RWPE2 (cell line): ENCODE results near the gene FDX1.

Experiments
- ATAC-seq: fragments of 200-7000 bp; cut with Tn5 transposase; 3 replicates; pipeline ENCODE4 v1.9.1; 2021; ENCODE audit warnings: low read depth
- DNase-seq: peaks from one replicate; pipeline ENCODE4 v3.0.0-alpha.2; 2020; ENCODE audit warnings: low spot score
- H3K27ac ChIP-seq: fragments of 450-650 bp; 2 replicates; pipeline ENCODE4 v1.5.1; 2017; ENCODE audit warnings: mild to moderate bottlenecking; ENCODE audit not compliant: poor library complexity, severe bottlenecking
- H3K27me3 ChIP-seq: fragments of 250-450 bp; sonication (Bioruptor Pico); 2 replicates; pipeline ENCODE4 v1.5.1; 2021; ENCODE audit warnings: mild to moderate bottlenecking, moderate library complexity; ENCODE audit not compliant: insufficient read depth, poor library complexity, severe bottlenecking
- H3K36me3 ChIP-seq: fragments of 250-450 bp; sonication (Bioruptor Pico); 2 replicates; pipeline ENCODE4 v1.5.1; 2020; ENCODE audit warnings: low read depth, mild to moderate bottlenecking, moderate library complexity
- H3K4me1 ChIP-seq: fragments of 250-450 bp; sonication (Bioruptor Pico); 2 replicates; pipeline ENCODE4 v1.5.1; 2021; ENCODE audit warnings: mild to moderate bottlenecking, moderate library complexity; ENCODE audit not compliant: insufficient read depth, poor library complexity, severe bottlenecking
- H3K4me3 ChIP-seq: fragments of 250-450 bp; sonication (Bioruptor Pico); 2 replicates; pipeline ENCODE4 v1.5.1; 2021; ENCODE audit warnings: mild to moderate bottlenecking, moderate library complexity; ENCODE audit not compliant: severe bottlenecking
- H3K9me3 ChIP-seq: fragments of 250-450 bp; sonication (Bioruptor Pico); 2 replicates; pipeline ENCODE4 v1.5.1; 2021; ENCODE audit warnings: mild to moderate bottlenecking, moderate library complexity; ENCODE audit not compliant: severe bottlenecking
- TF ChIP-seq, protein P1 (sequence below): fragments of 450-650 bp; IDR thresholded peaks from one replicate; pipeline ENCODE4 v1.5.1; 2017; ENCODE audit warnings: mild to moderate bottlenecking, moderate library complexity; ENCODE audit not compliant: poor library complexity, severe bottlenecking

Gene FDX1

GRCh38 chr11:110474578-110474977 lies 44.8 kb downstream of the FDX1 start:
- TF ChIP-seq, protein P1, sequence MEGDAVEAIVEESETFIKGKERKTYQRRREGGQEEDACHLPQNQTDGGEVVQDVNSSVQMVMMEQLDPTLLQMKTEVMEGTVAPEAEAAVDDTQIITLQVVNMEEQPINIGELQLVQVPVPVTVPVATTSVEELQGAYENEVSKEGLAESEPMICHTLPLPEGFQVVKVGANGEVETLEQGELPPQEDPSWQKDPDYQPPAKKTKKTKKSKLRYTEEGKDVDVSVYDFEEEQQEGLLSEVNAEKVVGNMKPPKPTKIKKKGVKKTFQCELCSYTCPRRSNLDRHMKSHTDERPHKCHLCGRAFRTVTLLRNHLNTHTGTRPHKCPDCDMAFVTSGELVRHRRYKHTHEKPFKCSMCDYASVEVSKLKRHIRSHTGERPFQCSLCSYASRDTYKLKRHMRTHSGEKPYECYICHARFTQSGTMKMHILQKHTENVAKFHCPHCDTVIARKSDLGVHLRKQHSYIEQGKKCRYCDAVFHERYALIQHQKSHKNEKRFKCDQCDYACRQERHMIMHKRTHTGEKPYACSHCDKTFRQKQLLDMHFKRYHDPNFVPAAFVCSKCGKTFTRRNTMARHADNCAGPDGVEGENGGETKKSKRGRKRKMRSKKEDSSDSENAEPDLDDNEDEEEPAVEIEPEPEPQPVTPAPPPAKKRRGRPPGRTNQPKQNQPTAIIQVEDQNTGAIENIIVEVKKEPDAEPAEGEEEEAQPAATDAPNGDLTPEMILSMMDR, result no peak
- Histone ChIP-seq H3K27me3 (no peaks in the 10 kb centered on the region), H3K4me1 (peaks cover 25% of the 10 kb centered on the region), H3K27ac (no peak overlapping the region), H3K9me3 (no peaks in the 10 kb centered on the region), H3K36me3 (no peaks in the 10 kb centered on the region), H3K4me3 (no peak overlapping the region)
- no peak for DNase-seq
- no peak for ATAC-seq

GRCh38 chr11:110475671-110476070 lies 45.9 kb downstream of the FDX1 start:
- H3K9me3 ChIP-seq, result no peaks in the 10 kb centered on the region
- DNase-seq (no peak), ATAC-seq (no peak)
- no peak overlapping the region for H3K27ac ChIP-seq
- H3K36me3 ChIP-seq, result no peaks in the 10 kb centered on the region
- TF ChIP-seq, protein P1, result no peak
- no peaks in the 10 kb centered on the region for H3K27me3 ChIP-seq
- H3K4me1 ChIP-seq, result peaks cover 23% of the 10 kb centered on the region
- no peak overlapping the region for H3K4me3 ChIP-seq

DNA sequence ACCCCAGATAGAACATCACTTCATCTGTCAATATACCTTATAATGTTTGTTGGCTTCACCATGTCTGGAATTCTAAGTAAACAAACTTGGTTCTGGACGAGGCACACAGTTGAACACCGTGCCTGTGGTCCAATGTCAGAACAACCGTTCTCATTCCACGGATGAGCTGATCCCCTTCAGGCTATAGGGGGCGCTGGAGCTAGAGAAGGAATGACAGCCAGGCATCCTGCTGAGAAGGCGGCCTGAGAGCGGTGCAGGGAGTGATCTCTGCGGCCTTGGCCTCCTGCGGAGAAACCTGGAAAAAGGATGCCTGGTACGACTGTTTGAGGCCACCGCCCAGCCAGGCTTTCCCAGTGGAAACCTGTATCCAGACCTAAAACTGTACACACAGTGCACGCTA lies 48.7 kb downstream of the FDX1 start:
- H3K36me3 ChIP-seq, result no peaks in the 10 kb centered on the region
- no peak for DNase-seq
- TF ChIP-seq, protein P1, result no peak
- H3K4me3 ChIP-seq, result no peak overlapping the region
- H3K9me3 ChIP-seq, result no peaks in the 10 kb centered on the region
- no peak overlapping the region for H3K27ac ChIP-seq
- ATAC-seq, result no peak
- no peaks in the 10 kb centered on the region for H3K27me3 ChIP-seq
- H3K4me1 ChIP-seq, result no peaks in the 10 kb centered on the region

GRCh38 chr11:110479108-110480101 lies 49.7 kb downstream of the FDX1 start:
- ATAC-seq, result peak; percentile 57
- no peak overlapping the region for H3K4me3 ChIP-seq
- no peaks in the 10 kb centered on the region for H3K4me1 ChIP-seq
- H3K27me3 ChIP-seq, result no peaks in the 10 kb centered on the region
- TF ChIP-seq, protein P1, result no peak
- no peaks in the 10 kb centered on the region for H3K9me3 ChIP-seq
- no peak for DNase-seq
- H3K27ac ChIP-seq, result no peak overlapping the region
- H3K36me3 ChIP-seq, result no peaks in the 10 kb centered on the region

- Histone ChIP-seq H3K36me3 (no peaks in the 10 kb centered on the region), H3K27ac (no peak overlapping the region), H3K4me1 (no peaks in the 10 kb centered on the region), H3K4me3 (no peak overlapping the region), H3K27me3 (no peaks in the 10 kb centered on the region), H3K9me3 (no peaks in the 10 kb centered on the region)
- ATAC-seq (no peak), DNase-seq (no peak)
- TF ChIP-seq, protein P1, result no peak
Observed at GRCh38 chr11:110481523-110481922, 51.8 kb downstream of the FDX1 start.
